Lower leg skin (tissue), 4 donors: ENCODE data around the gene UGT1A6. TPM values are rescaled to one million over a fixed set of nuclear protein-coding genes. Genes with fewer than 3 reads are reported as not detected.
"Not testable (repeated sequence)": the region's sequence is repeated elsewhere in the genome, so short reads cannot be mapped to it uniquely, and the experiment has no call there.

Experiments used
- DNase-seq, 2 donors: peaks; one replicate each; pipeline ENCODE4 v3.0.0-alpha.2; 2019; ENCODE audit warnings: low spot score in 2 of 2
- H3K4me3 ChIP-seq: fragments of 200-600 bp; sonication (generic); 2 replicates; pipeline ENCODE4 v1.5.1; 2017; ENCODE audit warnings: mild to moderate bottlenecking, low read depth; ENCODE audit not compliant: poor library complexity, severe bottlenecking
- CTCF ChIP-seq, 3 donors: fragments of 450-650 bp; IDR thresholded peaks; one replicate each; pipeline ENCODE4 v1.5.1; 2016; ENCODE audit warnings: antibody characterized with exemption in 3 of 3, mild to moderate bottlenecking in 3 of 3, moderate library complexity in 2 of 3
- POLR2A ChIP-seq, 2 donors: fragments of 450-650 bp; IDR thresholded peaks; one replicate each; pipeline ENCODE4 v1.6.1; 2016 to 2017; ENCODE audit warnings: antibody characterized with exemption in 2 of 2, mild to moderate bottlenecking in 1 of 2, moderate library complexity in 1 of 2
- WGBS, 2 donors: methylation state at CpG; one replicate each; pipeline ENCODE4 v1.1.5; 2018; 5-methylcytosine and 5-hydroxymethylcytosine counted together
- intact Hi-C: fragments of 100-400 bp; cut with DNase I; formaldehyde crosslinking; loops from one replicate; pipeline ENCODE4 v1.15.0; 2023; ENCODE audit warnings: low total_unique reads
- total RNA-seq, 4 donors: library from RNA; depleted of rRNA; stranded (reverse); fragments of >200 nt; gene quantifications; one replicate each; pipeline ENCODE4 v1.1.0, GENCODE V29; 2016

UGT1A6 gene
- total RNA-seq, 4 donors from 2014 or later = 11.5 to 35.6 (median 14.4) TPM

GRCh38 chr2:233655043-233655442, 37.6 kb upstream of the UGT1A6 start:
- WGBS, 2 donors = 45 to 59% methylated on average over 1 of the region's 1 CpG
- no peak overlapping the region for H3K4me3 ChIP-seq
- intact Hi-C loops = no loop called here
- DNase-seq = no peak
- TF ChIP-seq CTCF (IDR thresholded peaks at IDR 0.05) = no peak
- TF ChIP-seq POLR2A (IDR thresholded peaks at IDR 0.05) = no peak

- H3K4me3 ChIP-seq, intact Hi-C loops, DNase-seq: not testable (repeated sequence)
- WGBS, 2 donors = 73 to 92% methylated on average over 3 of the region's 3 CpGs
Observed at GRCh38 chr2:233655943-233656342, 36.7 kb upstream of the UGT1A6 start.

GRCh38 chr2:233656443-233656842, 36.2 kb upstream of the UGT1A6 start:
- DNase-seq = no peak
- no peak overlapping the region for H3K4me3 ChIP-seq
- TF ChIP-seq POLR2A (IDR thresholded peaks at IDR 0.05) (no peak), CTCF (IDR thresholded peaks at IDR 0.05) (no peak)
- intact Hi-C loops = no loop called here
- WGBS, 2 donors = 85 to 93% methylated on average over 10 of the region's 10 CpGs

GRCh38 chr2:233658610-233659009, 34.1 kb upstream of the UGT1A6 start:
- TF ChIP-seq POLR2A (IDR thresholded peaks at IDR 0.05) (no peak), CTCF (IDR thresholded peaks at IDR 0.05) (no peak)
- H3K4me3 ChIP-seq = no peak overlapping the region
- no peak for DNase-seq
- intact Hi-C loops = no loop called here

GRCh38 chr2:233663911-233664310, 28.8 kb upstream of the UGT1A6 start:
- intact Hi-C loops = no loop called here
- H3K4me3 ChIP-seq = no peak overlapping the region
- whole genome bisulfite sequencing, 2 donors = 47 to 60% methylated on average over 1 of the region's 1 CpG
- no peak for DNase-seq
- TF ChIP-seq CTCF (IDR thresholded peaks at IDR 0.05) (no peak), POLR2A (IDR thresholded peaks at IDR 0.05) (no peak)

- no peak overlapping the region for H3K4me3 ChIP-seq
- intact Hi-C loops = no loop called here
- DNase-seq = no peak
- TF ChIP-seq CTCF (IDR thresholded peaks at IDR 0.05) (no peak), POLR2A (IDR thresholded peaks at IDR 0.05) (no peak)
- WGBS, 2 donors = 76 to 79% methylated on average over 4 of the region's 4 CpGs
Observed at GRCh38 chr2:233668605-233669260, 24.0 kb upstream of the UGT1A6 start.
